GM19328 (cell line): Measurements from ENCODE around the gene MED20.
A peak's percentile ranks its signal among the peaks of the same experiment; 100 is the strongest.

Experiments used
- ATAC-seq: cut with Tn5 transposase; IDR thresholded peaks from one replicate; pipeline ENCODE4 v1.9.1; 2021; ENCODE audit warnings: mild to moderate bottlenecking, moderate library complexity; ENCODE audit not compliant: unreplicated experiment

Gene MED20

DNA sequence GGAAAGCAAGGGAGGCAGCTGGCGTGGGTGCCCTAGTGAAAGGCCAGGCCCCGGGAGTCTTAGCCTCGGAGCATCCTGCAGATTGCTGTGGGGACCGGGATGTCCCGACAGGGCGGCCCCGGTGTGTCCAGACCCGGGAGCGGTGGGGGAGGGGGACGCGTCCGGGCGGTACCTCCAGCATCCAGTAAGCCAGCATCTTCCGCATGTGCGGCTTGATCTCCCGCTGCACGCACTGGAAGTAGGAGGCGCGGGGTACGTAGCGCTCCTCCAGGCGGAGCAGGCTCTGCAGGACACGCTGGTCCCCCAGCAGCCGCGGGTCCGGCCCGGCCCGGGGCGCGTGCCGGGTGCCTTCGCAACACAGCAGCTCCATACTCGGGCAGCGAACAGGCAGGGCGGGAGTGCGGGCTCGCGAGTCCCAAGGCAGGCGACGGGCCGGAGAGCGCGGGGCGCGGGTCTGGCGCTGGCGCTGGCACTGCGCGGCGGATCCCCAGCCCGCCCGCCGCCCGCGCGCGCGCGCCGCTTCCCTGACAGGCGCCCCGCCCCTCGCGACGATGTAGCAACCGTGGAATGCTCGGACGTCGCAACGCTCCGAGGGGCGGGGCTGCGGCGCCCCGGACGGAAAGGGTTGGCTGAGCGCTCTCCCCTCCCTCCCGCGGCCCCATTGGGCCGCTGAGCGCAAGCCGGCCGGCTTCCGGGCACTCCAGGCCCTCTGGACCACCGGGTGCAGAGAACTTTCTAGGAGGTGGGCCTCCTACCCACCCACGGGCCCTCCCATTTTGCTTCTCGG lies 20.5 kb upstream of the MED20 start, which contains the start of gene CCND3:
CCND3 (minus strand) TSS at position 529 of the 787 bp plus-strand sequence; CDS start at position 370, 159 bp downstream.
- ATAC-seq: peak; percentile 91

DNA sequence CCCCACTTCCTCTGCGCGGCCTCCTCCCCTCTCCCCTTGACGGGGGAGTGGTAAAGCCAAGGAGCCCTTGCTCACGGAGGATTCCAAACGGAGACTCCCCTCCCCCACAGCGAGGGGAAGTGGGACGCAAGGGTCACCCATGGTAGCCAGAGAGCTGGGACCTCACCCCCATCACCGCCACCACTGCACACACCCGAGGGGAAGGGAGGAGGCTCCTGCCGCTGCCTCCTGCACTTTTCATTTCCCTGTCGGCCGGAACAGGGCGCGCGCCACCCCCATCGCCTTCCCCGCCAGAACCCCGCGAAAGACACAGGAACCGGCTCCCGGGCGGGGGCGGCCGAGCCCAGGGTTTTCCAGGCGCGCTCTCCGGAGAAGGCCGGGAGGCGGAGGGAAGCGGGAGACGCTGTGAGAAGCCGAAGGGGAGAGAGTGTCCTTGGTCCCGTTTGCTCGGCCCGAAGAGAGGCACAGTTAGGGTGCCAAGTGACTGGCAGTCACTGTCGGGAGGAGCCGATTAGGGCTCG lies 19.9 kb upstream of the MED20 start:
- ATAC-seq: no peak

DNA sequence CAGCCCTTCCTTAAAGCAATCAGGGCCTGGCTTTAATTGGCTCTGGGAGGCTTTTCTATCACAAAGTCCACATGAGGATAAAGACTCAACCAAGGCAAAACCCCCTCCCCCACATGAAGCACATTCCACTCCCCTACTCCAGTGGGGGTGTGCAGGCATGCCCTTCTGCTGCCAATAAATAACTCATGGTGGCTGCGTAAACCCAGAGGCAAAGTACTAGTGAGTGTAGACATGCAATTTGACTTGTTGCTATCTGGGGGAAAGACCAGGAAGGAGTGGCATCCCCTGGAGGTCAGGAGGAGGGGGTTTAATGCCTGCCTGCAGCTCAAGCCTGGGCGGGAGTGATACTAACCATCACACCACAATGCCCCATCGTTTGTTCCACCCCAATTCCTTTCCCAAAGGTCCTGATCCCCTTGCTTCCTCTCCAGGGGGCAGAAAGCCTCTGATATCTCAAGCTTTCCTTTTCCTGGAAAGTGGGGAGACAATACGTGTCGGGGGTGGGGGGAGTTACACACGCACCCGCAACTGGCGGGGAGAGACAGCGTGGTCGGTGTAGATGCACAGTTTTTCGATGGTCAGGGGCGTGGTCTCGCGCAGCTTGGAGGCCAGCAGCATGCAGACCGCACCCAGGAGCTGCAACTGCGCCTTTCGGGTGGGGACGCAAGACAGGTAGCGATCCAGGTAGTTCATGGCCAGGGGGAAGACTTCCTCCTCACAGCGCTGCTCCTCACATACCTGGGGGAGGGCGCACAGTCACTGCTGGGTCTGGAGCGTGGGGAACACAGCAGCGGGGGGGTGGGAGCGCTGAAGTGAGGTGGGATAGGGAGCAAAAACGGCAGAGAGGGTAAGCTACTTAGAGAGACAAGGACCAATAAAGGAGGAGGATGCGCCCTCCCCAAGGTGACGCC lies 19.2 kb upstream of the MED20 start:
- ATAC-seq: no peak

DNA sequence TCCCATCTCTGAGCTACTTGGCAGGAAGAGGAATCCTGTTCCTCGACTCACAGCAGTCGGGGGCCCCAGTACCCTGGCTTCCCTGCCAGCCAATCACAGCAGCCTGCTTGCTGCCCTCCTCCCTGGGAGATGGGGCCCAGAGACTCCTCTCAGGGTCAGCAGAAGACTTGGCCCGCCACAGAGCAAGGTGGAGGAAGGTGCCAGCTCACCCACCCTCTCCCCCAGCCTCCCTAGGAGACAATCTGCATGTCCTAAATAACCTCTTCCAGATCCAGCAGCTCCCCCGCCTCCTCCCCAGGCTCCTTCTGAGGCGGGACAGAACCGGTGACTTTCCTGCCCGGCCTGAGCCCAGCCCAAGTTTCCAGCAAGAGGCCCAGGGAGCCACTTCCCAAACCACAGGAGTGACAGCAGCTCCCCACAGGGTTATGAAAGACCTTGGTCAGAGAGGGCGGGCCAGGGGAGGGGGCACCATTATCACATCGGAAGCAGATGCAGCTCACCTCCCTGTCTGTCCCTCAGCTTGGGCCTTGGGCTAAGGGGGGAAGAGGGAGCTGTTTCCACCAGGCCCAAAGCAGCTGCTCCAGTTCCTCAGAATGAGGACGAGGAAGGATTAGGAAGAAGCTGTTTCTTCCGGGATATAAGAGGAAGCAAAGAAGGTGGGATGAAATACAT lies 18.4 kb upstream of the MED20 start:
- ATAC-seq: no peak

DNA sequence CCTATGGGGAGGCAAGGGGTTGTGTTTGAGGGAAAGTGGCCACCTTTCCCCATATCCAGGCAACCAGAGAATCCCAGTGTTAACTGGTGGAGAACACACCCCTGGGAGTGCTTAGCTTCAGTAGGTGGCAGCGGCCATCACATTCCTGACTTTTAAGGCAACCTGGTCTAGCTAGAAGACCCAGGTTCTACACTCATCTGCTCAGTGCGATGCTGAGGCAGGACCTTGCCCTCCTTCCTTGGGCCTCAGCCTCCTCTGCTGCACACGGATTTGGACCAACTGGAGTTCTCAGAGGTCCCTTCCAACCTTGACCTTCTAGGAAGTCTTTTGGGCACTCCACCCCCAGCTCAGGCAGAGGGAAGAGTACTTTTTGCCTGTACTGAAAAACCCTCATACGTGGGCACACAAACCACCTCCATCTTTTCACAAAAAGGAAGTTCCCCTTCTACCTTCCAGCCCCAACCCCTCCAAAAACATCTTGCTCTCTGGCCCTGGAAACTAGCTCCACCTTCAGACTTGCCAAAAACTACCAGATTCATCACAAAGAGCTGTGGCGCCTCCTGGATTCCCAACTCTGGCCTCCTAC lies 17.7 kb upstream of the MED20 start:
- ATAC-seq: no peak

DNA sequence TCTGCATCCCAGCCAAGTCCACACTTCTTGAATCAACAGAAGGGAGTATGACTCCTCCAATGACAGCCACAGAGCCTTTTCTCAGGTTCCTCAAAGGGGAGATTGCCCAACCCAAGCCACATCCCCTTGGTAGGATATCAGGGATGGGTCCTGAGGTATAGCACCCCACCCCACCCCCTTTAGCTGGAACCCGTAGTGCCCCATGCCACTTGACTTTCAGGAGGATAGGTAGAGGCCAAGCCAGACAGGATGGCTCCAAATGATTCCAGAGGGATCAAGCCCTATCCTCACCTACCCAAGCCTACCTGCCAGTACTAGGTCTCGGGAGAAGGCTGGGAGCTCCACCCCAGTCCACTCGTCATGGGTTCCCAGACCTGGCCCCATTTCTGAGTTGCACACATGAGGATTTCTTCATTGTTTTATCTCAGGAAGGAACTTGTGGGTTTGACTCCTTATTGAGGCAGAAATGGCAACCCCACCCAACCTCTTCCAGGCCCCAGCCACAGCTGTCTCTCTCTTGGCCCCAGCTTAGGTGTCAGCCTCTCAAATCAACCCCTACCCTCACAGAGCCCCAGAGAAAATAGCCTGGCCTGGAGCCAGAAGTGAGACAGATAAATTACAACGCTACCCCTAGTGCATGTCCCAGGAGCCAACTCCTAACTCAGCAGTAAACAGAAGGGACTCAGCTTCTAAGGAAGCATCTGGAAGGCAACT lies 17.1 kb upstream of the MED20 start:
- ATAC-seq: no peak

DNA sequence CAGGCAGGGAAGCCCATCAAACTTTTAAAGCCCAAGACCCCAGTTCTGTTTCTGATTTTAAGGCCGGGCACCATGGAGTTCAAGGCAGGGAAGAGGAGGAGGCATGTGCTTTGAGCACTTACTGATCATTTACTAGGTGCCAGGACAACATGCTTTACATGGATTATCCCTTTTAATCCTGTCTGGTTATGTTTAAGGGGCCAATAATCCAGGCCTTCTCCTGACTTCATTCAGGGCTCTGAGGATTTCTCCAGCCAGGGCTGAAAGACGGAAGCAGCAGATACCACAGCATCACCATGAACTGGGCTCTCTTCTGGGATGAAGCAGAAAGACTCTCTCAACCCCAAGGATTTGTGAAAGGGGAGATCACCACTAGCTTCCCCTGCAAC lies 16.5 kb upstream of the MED20 start:
- no peak for ATAC-seq

DNA sequence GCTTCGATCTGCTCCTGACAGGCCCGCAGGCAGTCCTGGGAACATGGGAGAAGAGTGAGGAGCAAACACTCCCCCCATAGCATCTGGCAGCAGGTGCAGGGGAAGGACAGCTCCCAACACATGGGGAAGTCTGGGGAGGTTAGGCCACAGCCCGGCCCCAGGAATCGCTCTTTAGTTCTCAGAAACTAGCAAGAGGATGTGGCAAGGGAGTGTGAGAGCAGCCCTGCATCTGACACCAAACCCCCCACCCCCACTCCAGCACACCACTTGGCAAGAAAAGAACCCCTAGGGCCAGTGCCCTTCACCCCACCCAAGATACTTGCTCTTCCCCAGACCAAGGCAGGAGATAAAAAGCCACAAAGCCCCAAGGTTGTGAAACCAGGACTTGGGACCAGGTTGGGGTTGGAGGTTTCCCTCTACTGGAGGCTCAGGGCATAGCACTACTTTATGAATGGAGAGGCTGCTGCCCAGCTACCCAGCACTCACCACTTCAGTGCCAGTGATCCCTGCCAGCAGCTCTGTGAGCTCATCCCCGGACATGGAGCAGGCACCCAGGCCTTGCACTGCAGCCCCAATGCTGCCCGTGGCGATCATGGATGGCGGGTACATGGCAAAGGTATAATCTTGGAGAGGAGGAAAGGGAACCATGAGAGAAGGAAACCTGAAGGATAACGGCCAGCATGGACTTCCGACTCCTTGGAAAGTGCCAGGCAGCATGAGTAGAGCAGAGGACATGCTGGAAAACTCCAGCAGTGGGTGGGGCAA lies 15.3 kb upstream of the MED20 start:
- peak; percentile 63 for ATAC-seq

DNA sequence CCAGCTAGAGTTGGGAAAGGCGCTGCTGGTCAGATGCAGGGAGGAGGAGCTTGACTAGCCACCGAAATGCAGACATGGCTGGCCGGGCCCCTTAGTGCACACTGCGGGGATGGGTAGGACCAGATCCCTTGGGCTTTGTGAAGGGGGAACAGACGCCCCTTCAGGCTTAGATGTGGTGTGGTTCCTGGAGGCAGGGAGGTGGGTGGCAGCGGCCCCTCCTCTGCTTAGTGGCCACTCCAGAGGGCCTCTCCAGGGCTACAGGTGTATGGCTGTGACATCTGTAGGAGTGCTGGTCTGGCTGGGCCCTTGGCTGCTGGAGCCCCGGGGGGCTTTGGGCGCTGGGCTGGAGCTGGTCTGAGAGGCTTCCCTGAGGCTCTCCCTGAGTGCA lies 14.7 kb upstream of the MED20 start:
- ATAC-seq: no peak

DNA sequence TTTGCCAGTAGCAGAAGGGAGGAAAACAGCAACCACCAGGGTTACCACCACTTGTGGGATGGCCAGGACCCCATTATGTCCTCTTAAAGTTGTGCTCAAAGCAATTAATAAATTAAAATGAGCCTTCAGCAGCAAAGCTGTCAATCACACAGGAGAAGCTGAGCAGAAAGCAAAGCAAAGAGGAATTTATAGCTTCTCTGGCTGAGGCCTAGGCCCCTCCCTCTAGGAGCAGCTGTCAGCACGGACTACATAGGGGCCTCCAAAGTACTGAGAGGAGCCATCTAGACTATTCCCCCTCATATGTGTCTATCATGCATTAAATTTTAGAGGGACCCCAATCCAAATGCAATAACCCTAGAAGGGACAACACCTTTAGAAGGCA lies 14.2 kb upstream of the MED20 start:
- ATAC-seq: no peak

DNA sequence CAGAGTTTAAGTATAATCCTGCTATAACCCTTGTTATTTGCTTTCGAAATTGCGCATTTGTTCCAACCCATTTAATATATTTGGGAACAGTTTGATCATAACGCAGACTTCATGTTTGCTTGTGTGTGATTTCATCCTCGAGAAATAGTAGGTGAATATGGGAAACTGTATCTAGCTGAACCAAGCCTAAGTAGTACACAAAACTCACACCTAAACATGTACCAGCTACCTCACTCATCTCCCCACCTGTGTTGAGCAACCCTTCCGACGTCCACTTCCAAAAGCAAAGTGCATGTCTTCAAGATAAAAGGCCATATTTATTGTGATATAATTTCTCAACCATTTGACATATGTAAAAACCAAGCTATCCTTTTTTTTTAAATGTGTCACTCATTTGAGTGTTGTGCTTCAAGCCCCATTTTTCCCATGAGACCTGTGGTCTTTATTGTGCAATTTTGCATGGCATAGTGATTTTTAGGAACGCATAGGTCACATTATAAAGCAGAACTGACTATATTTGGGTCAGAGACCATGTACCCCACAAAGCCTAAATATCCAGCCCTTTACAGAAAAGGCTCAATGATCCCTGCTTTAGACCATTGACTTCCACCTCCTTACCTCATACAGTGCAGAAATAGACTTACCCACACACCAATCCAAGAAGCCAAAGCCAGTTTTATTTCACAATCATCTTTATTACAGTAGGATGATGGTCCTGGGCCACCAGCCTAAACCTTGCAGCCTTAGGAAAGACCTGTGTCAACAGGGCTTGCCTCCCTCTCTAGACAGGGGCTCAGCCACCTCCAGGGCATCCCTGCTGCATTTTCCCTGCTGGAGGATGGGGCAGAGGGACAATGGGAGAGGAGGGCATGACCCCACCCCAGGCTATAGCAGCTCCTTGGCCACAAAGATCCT lies 13.6 kb upstream of the MED20 start:
- no peak for ATAC-seq

DNA sequence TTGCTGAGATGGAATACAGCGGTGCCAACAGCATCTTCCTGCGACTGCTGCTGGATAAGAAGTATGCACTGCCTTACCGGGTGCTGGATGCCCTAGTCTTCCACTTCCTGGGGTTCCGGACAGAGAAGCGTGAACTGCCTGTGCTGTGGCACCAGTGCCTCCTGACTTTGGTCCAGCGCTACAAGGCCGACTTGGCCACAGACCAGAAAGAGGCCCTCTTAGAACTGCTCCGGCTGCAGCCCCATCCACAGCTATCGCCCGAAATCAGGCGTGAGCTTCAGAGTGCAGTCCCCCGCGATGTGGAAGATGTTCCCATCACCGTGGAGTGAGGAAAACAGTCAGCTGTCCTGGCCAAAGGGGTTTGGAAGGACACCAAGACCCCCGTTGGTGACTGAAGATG lies 11.4 kb upstream of the MED20 start:
- no peak for ATAC-seq

DNA sequence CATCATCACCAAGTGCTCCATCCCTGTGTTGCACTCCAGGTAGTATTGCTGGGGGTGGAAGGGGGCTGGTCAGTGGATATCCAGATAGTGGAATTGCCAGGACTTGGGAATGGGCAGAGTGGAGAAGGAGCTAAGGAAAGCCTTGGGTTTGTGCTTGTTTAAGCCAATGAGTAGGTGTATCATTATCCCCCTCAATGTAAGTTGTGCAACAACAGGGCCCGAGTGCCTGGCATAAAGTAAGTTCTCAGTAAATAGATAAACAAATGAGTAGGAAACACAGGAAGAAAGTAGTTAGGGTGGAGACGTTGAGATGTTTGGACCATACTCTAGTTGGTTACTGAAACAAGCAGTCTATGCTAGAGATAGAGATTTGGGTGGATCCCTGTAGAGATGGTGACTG lies 10.9 kb upstream of the MED20 start:
- ATAC-seq: no peak

DNA sequence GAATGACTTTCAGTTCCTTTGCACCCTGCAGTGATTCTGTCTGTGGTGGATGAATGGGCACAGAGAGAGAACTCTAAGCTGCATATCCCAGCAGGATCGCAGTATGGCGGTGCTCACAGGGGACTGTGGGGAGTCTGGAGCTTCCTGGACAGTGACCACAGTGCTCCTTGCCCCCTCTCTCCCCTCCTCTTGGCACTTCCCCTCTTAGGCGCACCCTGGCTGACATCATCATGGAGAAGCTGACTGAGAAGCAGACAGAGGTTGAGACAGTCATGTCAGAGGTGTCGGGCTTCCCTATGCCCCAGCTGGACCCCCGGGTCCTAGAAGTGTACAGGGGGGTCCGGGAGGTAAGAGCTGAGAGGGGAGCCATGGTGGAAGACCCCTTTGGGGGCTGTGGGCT lies 9.0 kb upstream of the MED20 start:
- no peak for ATAC-seq

DNA sequence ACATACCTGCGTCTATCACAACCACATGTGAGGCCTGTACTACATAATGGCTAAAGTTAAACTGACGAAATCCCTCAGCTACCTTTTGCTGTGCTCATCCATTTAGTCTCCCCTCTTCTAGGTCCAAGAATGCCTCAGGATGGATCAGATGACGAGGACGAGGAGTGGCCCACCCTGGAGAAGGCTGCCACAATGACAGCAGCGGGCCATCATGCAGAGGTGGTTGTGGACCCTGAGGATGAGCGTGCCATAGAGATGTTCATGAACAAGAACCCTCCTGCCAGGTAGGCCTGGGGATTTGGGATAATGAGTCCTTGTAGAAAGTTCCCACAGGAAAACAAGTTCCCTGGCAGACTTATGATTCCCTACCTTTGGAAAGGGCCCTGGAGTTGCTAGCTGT lies 6.3 kb upstream of the MED20 start:
- no peak for ATAC-seq

DNA sequence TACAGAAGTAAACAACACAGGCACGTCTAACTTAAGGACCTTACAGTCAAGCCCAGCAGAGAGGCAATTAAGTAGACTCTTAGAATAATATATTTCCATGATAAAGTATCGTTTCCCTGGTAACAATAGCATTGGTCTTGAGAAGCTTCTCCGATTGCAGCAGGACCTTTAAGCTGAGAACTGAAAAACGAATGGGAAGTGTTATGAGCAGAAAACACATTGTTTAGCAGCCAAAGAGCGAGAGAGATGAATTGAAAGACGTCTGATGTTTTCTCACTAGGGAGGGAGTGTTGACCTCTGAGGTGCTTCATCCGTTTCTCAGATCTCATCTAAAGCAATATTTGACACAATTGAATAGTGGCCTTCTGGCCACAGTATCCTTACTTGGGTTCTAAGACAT lies 1.2 kb upstream of the MED20 start:
- no peak for ATAC-seq

DNA sequence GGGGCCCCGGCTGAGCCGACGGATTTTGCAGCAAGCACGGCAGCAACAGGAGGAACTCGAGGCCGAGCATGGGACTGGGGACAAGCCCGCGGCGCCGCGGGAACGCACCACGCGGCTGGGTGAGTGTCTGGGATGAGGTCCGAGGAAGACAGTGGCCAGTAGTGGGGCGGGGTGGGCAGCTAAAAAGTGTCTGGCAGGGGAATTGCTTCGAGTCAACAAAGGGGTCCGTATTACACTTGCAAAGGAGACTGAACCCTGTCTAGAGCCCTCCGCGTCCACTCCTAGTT lies 716 bp upstream of the MED20 start:
- ATAC-seq: no peak

DNA sequence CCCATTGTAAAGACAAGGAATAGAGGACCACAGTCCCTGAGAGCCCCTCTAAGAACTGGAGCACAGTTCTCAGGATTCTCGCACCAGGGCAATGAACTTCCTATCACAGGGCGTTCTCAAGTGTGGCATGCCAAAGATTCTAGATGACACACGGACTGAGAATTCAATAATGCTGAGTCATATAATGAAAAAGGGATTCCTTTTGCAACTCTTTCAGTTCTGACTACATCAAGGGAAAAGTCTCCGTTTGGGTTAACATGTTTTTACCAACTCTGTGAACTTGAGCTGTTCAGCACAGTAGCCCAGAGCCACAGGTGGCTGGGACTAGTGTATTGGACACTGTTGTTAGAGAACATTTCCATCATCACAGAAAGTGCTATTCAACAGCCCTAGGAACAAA lies 3.4 kb downstream of the MED20 start:
- no peak for ATAC-seq
